Measurements from ENCODE around the gene ARHGAP45. TPM values are rescaled to one million over a fixed set of nuclear protein-coding genes. Genes with fewer than 3 reads are reported as not detected.

The ARHGAP45 gene
- total and polyA plus RNA-seq, 7 experiments from 2014 or later, result 305 to 1,030 (median 779) TPM

- no peaks in the 10 kb centered on the region for H3K9me3 Mint-ChIP-seq
- CTCF ChIA-PET, result interaction anchor here (0.7 to 4.4 kb wide), 2 partner anchors 9 to 82 kb away, joined by 3 to 37 read pairs; no protein-coding TSS in a partner anchor
- H3K27me3 Mint-ChIP-seq, result no peaks in the 10 kb centered on the region
- Histone ChIP-seq H3K36me3 (ENCODE audit: control insufficient read depth in 2 of 3, insufficient read depth in 3 of 3, low read length in 3 of 3) (peaks cover 0 to 76% (median 12%) of the 10 kb centered on the region in 3 experiments), H3K27me3 (ENCODE audit: control insufficient read depth in 2 of 2, insufficient read depth in 2 of 2, low read length in 2 of 2) (no peaks in the 10 kb centered on the region), H3K4me1 (ENCODE audit: control insufficient read depth in 2 of 2, insufficient read depth in 2 of 2, low read length in 2 of 2) (peaks cover 0 to 8% of the 10 kb centered on the region in 2 donors), H3K9me3 (ENCODE audit: control insufficient read depth in 2 of 3, low read length in 3 of 3) (no peaks in the 10 kb centered on the region), H3K27ac (ENCODE audit: low read depth, low read length) (peak overlapping the region; percentile 33), H3K4me3 (ENCODE audit: low read length) (no peak overlapping the region)
- POLR2A ChIA-PET, result interaction anchor here (0.8 to 1.3 kb wide), 2 partner anchors 31 to 83 kb away, joined by 3 read pairs; no protein-coding TSS in a partner anchor
- peak overlapping the region in 1 of 9 donors; percentile 52 for H3K27ac Mint-ChIP-seq
- peaks cover 0 to 6% (median 2%) of the 10 kb centered on the region in 7 donors for H3K4me1 Mint-ChIP-seq
- DNase-seq (no peak), ATAC-seq (no peak)
- H3K4me3 Mint-ChIP-seq, result no peak overlapping the region
- H3K36me3 Mint-ChIP-seq, result peaks cover 0 to 3% (median 0%) of the 10 kb centered on the region in 5 donors
- intact Hi-C loops (cut with micrococcal nuclease), result loop anchor here (5.0 kb wide), 1 partner anchor 81 kb away; no protein-coding TSS in a partner anchor
These were observed 44.1 kb downstream of the ARHGAP45 start for GRCh38 chr19:1110809-1111640.

DNA sequence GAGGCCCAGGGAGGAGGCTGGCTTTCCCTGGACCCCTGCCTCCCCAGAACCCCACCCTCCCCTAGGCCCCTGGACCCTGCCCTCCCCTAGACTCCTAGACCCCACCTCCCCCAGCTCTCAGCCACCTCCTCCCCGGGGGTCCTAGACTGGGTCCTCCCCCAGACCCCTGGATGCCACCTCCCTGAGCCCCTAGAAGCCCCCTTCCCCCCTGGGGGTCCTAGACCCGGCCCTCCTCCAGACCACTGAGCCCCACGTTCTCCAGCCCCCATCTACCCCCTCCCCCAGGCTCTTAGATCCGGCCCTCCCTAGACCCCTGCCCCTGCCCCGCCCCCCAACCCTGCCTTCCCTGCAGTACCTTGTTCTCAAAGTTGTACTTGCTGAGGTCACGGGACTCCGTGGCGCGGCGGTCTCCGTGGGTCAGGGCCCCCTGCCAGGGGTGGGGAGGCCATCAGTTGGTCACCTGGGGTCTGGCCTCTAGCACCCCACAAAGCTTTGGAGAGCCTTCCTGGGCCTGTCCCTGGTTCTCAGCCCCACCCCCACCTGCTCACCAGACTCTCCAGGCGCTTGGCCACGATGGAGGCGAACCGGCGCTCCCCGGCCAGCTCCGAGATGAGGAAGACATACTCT lies 44.8 kb downstream of the ARHGAP45 start:
- CTCF ChIA-PET, result interaction anchor here (0.7 to 4.4 kb wide), 3 partner anchors 10 to 92 kb away, joined by 3 to 37 read pairs (median 6); no protein-coding TSS in a partner anchor
- no peak for ATAC-seq
- Mint-ChIP-seq H3K4me3 (no peak overlapping the region), H3K27ac (no peak overlapping the region), H3K9me3 (no peaks in the 10 kb centered on the region), H3K27me3 (no peaks in the 10 kb centered on the region), H3K4me1 (peaks cover 0 to 3% (median 2%) of the 10 kb centered on the region in 7 donors), H3K36me3 (peaks cover 0 to 1% (median 0%) of the 10 kb centered on the region in 5 donors)
- H3K27me3 ChIP-seq (ENCODE audit: control insufficient read depth in 2 of 2, insufficient read depth in 2 of 2, low read length in 2 of 2), result no peaks in the 10 kb centered on the region
- H3K27ac ChIP-seq (ENCODE audit: low read depth, low read length), result peak overlapping the region; percentile 33
- H3K36me3 ChIP-seq (ENCODE audit: control insufficient read depth in 2 of 3, insufficient read depth in 3 of 3, low read length in 3 of 3), result peaks cover 0 to 76% (median 12%) of the 10 kb centered on the region in 3 experiments
- H3K4me1 ChIP-seq (ENCODE audit: control insufficient read depth in 2 of 2, insufficient read depth in 2 of 2, low read length in 2 of 2), result peaks cover 0 to 8% of the 10 kb centered on the region in 2 donors
- no peaks in the 10 kb centered on the region for H3K9me3 ChIP-seq (ENCODE audit: control insufficient read depth in 2 of 3, low read length in 3 of 3)
- H3K4me3 ChIP-seq (ENCODE audit: low read length), result no peak overlapping the region
- POLR2A ChIA-PET, result interaction anchor here (1.3 to 3.4 kb wide), 2 partner anchors 32 to 81 kb away, joined by 3 to 27 read pairs; no protein-coding TSS in a partner anchor
- no peak for DNase-seq
- intact Hi-C loops (cut with micrococcal nuclease), result loop anchor here (5.0 kb wide), 1 partner anchor 81 kb away; no protein-coding TSS in a partner anchor

DNA sequence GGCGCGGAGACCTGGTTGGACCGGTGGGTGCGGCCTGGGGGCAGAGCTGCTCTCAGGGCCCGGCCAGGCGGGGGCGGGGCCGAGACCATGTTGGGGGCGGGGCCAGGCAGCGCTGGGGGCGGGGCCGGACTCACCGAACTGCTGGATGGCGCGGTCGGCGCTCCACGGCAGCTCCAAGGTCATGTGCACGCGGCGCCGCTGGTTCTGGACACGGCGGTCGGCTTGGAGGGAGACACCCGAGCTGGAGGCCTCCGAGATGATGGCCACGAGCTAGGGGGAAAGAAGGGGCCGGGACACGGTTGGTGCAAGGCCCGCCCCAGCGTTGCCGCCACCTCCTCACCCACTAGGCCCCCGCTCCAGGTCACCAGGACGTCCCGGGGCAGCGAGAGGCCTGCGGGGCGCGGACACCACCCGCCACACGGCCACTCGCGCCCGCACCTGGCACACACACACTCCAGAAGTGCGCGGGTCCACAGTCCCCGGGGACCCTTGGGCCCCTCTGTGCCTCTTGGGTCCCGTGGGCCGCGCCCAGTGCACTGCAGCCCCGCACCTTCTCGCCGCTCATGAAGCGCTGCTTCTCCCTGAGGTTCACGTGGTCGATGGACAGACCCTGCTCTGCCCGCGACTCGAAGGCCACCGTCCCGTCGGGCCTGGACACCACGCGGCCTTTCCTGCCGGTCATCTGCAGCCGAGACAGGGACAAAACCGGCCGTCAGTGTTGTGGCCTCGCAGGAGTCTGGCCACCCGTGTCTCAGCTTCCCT lies 45.5 kb downstream of the ARHGAP45 start:
- Histone ChIP-seq H3K9me3 (ENCODE audit: control insufficient read depth in 2 of 3, low read length in 3 of 3) (no peaks in the 10 kb centered on the region), H3K27me3 (ENCODE audit: control insufficient read depth in 2 of 2, insufficient read depth in 2 of 2, low read length in 2 of 2) (no peaks in the 10 kb centered on the region), H3K4me1 (ENCODE audit: control insufficient read depth in 2 of 2, insufficient read depth in 2 of 2, low read length in 2 of 2) (peaks cover 0 to 8% of the 10 kb centered on the region in 2 donors), H3K27ac (ENCODE audit: low read depth, low read length) (peak overlapping the region; percentile 59), H3K4me3 (ENCODE audit: low read length) (no peak overlapping the region), H3K36me3 (ENCODE audit: control insufficient read depth in 2 of 3, insufficient read depth in 3 of 3, low read length in 3 of 3) (peaks cover 0 to 76% (median 12%) of the 10 kb centered on the region in 3 experiments)
- DNase-seq (no peak), ATAC-seq (no peak)
- H3K4me1 Mint-ChIP-seq, result peaks cover 0 to 2% (median 0%) of the 10 kb centered on the region in 7 donors
- CTCF ChIA-PET, result interaction anchor here (0.8 to 4.4 kb wide), 3 partner anchors 75 to 92 kb away, joined by 3 to 37 read pairs (median 6); no protein-coding TSS in a partner anchor
- no peak overlapping the region for H3K4me3 Mint-ChIP-seq
- H3K36me3 Mint-ChIP-seq, result no peaks in the 10 kb centered on the region
- intact Hi-C loops (cut with micrococcal nuclease), result loop anchor here (1.0 to 5.0 kb wide), 2 partner anchors 80 to 129 kb away; partner anchors contain the start of gene ATP5F1D (in 1 of the 2)
- no peaks in the 10 kb centered on the region for H3K27me3 Mint-ChIP-seq
- POLR2A ChIA-PET, result interaction anchor here (1.1 to 3.4 kb wide), 9 partner anchors 9 to 94 kb away, joined by 3 to 27 read pairs (median 3); partner anchors contain the start of gene SBNO2
- no peak overlapping the region for H3K27ac Mint-ChIP-seq
- no peaks in the 10 kb centered on the region for H3K9me3 Mint-ChIP-seq

- DNase-seq, result peak; percentile 73 to 86 (median 83)
These were observed 46.3 kb downstream of the ARHGAP45 start for GRCh38 chr19:1113030-1113985.

DNA sequence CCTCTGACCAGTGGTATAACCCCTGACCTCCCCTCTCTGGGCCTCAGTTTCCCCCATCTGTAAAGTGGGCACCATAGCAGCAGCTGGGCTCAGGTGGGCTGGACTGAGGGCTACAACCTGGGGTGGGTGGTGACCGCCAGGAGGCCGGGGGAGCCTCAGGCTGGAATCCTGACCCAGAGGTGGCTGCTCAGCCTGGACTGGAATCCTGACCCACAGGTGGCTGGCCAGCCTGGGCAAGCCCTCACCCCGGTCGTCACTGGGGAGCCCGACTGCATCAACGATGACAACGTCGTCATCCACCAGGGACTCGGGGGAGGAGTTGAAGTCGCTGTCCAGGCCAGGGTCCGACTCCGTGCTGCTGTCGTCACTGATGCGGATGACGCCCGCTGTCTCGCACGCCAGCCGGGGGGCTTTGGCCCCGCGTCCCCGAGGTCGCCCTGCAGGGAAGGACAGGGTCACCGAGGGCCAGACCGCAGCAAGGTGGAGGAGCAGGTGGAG lies 47.1 kb downstream of the ARHGAP45 start:
- Mint-ChIP-seq H3K9me3 (no peaks in the 10 kb centered on the region), H3K4me3 (no peak overlapping the region), H3K27ac (peak overlapping the region in 2 of 9 donors; percentile 36 to 77), H3K4me1 (peaks cover 0 to 2% (median 0%) of the 10 kb centered on the region in 7 donors), H3K27me3 (no peaks in the 10 kb centered on the region), H3K36me3 (peaks cover 0 to 6% (median 0%) of the 10 kb centered on the region in 5 donors)
- H3K9me3 ChIP-seq (ENCODE audit: control insufficient read depth in 2 of 3, low read length in 3 of 3), result no peaks in the 10 kb centered on the region
- ChIA-PET POLR2A (interaction anchor here (0.6 to 3.4 kb wide), 13 partner anchors 11 to 130 kb away, joined by 3 to 27 read pairs (median 3); partner anchors contain the start of gene SBNO2), CTCF (interaction anchor here (0.9 to 4.4 kb wide), 10 partner anchors 10 to 130 kb away, joined by 3 to 37 read pairs (median 6); no protein-coding TSS in a partner anchor)
- H3K27me3 ChIP-seq (ENCODE audit: control insufficient read depth in 2 of 2, insufficient read depth in 2 of 2, low read length in 2 of 2), result no peaks in the 10 kb centered on the region
- ATAC-seq, result no peak
- H3K27ac ChIP-seq (ENCODE audit: low read depth, low read length), result peak overlapping the region; percentile 59
- DNase-seq, result no peak
- intact Hi-C loops (cut with micrococcal nuclease), result loop anchor here (1.0 to 5.0 kb wide), 2 partner anchors 78 to 127 kb away; partner anchors contain the start of gene ATP5F1D (in 1 of the 2)
- no peak overlapping the region for H3K4me3 ChIP-seq (ENCODE audit: low read length)
- H3K4me1 ChIP-seq (ENCODE audit: control insufficient read depth in 2 of 2, insufficient read depth in 2 of 2, low read length in 2 of 2), result peaks cover 0 to 8% of the 10 kb centered on the region in 2 donors
- peaks cover 0 to 82% (median 12%) of the 10 kb centered on the region in 3 experiments for H3K36me3 ChIP-seq (ENCODE audit: control insufficient read depth in 2 of 3, insufficient read depth in 3 of 3, low read length in 3 of 3)

More at GRCh38 chr19:1113030-1113985, 46.3 kb downstream of the ARHGAP45 start:
- ATAC-seq, result peak; percentile 94
- no peaks in the 10 kb centered on the region for H3K9me3 ChIP-seq (ENCODE audit: control insufficient read depth in 2 of 3, low read length in 3 of 3)
- H3K4me3 Mint-ChIP-seq, result no peak overlapping the region
- no peak overlapping the region for H3K4me3 ChIP-seq (ENCODE audit: low read length)
- peaks cover 0 to 79% (median 12%) of the 10 kb centered on the region in 3 experiments for H3K36me3 ChIP-seq (ENCODE audit: control insufficient read depth in 2 of 3, insufficient read depth in 3 of 3, low read length in 3 of 3)
- intact Hi-C loops (cut with micrococcal nuclease), result loop anchor here (1.0 to 5.0 kb wide), 2 partner anchors 79 to 128 kb away; partner anchors contain the start of gene ATP5F1D (in 1 of the 2)
- H3K36me3 Mint-ChIP-seq, result peaks cover 0 to under 1% (median 0%) of the 10 kb centered on the region in 5 donors
- CTCF ChIA-PET, result interaction anchor here (0.8 to 4.4 kb wide), 11 partner anchors 11 to 131 kb away, joined by 3 to 37 read pairs (median 5); no protein-coding TSS in a partner anchor
- H3K27me3 ChIP-seq (ENCODE audit: control insufficient read depth in 2 of 2, insufficient read depth in 2 of 2, low read length in 2 of 2), result no peaks in the 10 kb centered on the region
- H3K27me3 Mint-ChIP-seq, result no peaks in the 10 kb centered on the region
- peaks cover 0 to 8% of the 10 kb centered on the region in 2 donors for H3K4me1 ChIP-seq (ENCODE audit: control insufficient read depth in 2 of 2, insufficient read depth in 2 of 2, low read length in 2 of 2)
- H3K27ac Mint-ChIP-seq, result peak overlapping the region in 3 of 9 donors; percentile 36 to 77 (median 74)
- POLR2A ChIA-PET, result interaction anchor here (0.6 to 3.4 kb wide), 16 partner anchors 10 to 156 kb away, joined by 3 to 27 read pairs (median 3); partner anchors contain the start of genes CIRBP and SBNO2
- H3K9me3 Mint-ChIP-seq, result no peaks in the 10 kb centered on the region
- H3K27ac ChIP-seq (ENCODE audit: low read depth, low read length), result peak overlapping the region; percentile 59
- H3K4me1 Mint-ChIP-seq, result peaks cover 0 to 2% (median 0%) of the 10 kb centered on the region in 7 donors

All from naive thymus-derived CD4-positive, alpha-beta T cell (primary cell).